GM23248 (cell line): ENCODE data around the gene KLF13.

Experiments used
- EZH2 ChIP-seq: fragments of 200-600 bp; sonication (generic); IDR thresholded peaks from 2 replicates; pipeline ENCODE4 v1.6.1; 2018; ENCODE audit warnings: antibody characterized with exemption, mild to moderate bottlenecking; ENCODE audit not compliant: insufficient read depth, poor library complexity, severe bottlenecking
- EZH2phosphoT487 ChIP-seq: fragments of 200-600 bp; sonication (generic); IDR thresholded peaks from 2 replicates; pipeline ENCODE4 v1.6.1; 2018; ENCODE audit warnings: antibody characterized with exemption, moderate library complexity, mild to moderate bottlenecking, low read depth; ENCODE audit not compliant: insufficient read depth

GRCh38 chr15:31297575-31298456 lies 28.8 kb upstream of the KLF13 start:
- no peak for TF ChIP-seq EZH2phosphoT487
- TF ChIP-seq EZH2: no peak
